ENCODE measurements around the gene CDH4. TPM values are rescaled to one million over a fixed set of nuclear protein-coding genes. Genes with fewer than 3 reads are reported as not detected.

The CDH4 gene
- total and polyA plus RNA-seq, 8 donors: under 0.01 to 2.2 (median 0.11) TPM; not detected in 2

GRCh38 chr20:61649860-61650162 is 397.8 kb downstream of the CDH4 start:
- H3K9me3 ChIP-seq: peaks cover 0 to 4% (median 0%) of the 10 kb centered on the region in 4 donors
- H3K36me3 ChIP-seq: no peaks in the 10 kb centered on the region
- H3K27ac ChIP-seq: no peak overlapping the region
- no peak for TF ChIP-seq EP300 (IDR thresholded peaks at IDR 0.05)
- TF ChIP-seq POLR2AphosphoS5 (IDR thresholded peaks at IDR 0.05): no peak
- TF ChIP-seq POLR2A (IDR thresholded peaks at IDR 0.05): no peak
- TF ChIP-seq, protein P1, sequence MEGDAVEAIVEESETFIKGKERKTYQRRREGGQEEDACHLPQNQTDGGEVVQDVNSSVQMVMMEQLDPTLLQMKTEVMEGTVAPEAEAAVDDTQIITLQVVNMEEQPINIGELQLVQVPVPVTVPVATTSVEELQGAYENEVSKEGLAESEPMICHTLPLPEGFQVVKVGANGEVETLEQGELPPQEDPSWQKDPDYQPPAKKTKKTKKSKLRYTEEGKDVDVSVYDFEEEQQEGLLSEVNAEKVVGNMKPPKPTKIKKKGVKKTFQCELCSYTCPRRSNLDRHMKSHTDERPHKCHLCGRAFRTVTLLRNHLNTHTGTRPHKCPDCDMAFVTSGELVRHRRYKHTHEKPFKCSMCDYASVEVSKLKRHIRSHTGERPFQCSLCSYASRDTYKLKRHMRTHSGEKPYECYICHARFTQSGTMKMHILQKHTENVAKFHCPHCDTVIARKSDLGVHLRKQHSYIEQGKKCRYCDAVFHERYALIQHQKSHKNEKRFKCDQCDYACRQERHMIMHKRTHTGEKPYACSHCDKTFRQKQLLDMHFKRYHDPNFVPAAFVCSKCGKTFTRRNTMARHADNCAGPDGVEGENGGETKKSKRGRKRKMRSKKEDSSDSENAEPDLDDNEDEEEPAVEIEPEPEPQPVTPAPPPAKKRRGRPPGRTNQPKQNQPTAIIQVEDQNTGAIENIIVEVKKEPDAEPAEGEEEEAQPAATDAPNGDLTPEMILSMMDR (IDR thresholded peaks at IDR 0.05): no peak
- intact Hi-C loops (cut with DNase I; ENCODE audit: low total_unique reads): no loop called here
- no peak for DNase-seq
- H3K27me3 ChIP-seq: peaks cover 0 to 43% (median 0%) of the 10 kb centered on the region in 3 donors
- H3K4me3 ChIP-seq: no peak overlapping the region
- 82 to 88% (median 85%) methylated on average over 8 of the region's 8 CpGs for WGBS, 5 donors
- H3K4me1 ChIP-seq: no peaks in the 10 kb centered on the region

DNA sequence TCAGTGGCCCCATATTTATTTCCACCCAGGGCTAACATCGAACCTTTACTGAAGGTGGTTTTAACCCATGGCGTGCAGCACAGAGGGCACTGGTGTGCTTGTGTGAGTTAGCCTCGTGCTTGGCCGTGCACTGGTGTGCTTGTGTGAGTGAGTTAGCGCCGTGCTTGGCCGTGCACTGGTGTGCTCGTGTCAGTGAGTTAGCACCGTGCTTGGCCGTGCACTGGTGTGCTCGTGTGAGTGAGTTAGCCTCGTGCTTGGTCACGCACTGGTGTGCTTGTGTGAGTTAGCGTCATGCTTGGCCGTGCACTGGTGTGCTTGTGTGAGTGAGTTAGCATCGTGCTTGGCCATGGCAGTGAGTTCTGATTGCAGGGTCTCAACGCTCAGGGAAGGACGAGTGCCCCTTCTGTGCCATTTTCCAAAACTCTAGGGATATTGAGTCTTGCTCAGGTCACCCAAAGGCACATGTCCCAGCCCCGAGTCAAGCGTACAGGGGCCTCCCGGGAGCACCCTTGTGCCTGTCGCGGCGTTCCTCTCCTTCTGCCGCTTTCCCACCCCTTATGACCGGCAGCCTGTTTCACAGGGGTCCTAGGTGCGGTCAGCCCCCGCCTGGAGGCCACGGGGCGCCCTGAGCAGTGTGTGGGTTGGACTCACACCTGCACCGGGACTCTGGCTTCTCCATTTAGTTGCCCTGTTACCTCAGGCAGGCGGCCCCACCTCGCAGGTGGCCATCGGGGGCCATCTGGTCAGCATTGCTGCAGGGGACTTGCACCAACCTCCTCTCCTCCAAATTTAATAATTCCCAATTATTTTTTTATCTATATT is 399.1 kb downstream of the CDH4 start:
- intact Hi-C loops (cut with DNase I; ENCODE audit: low total_unique reads): no loop called here
- TF ChIP-seq POLR2A (IDR thresholded peaks at IDR 0.05) (no peak), EP300 (IDR thresholded peaks at IDR 0.05) (no peak), POLR2AphosphoS5 (IDR thresholded peaks at IDR 0.05) (no peak)
- TF ChIP-seq, protein P1 (IDR thresholded peaks at IDR 0.05): no peak
- 84 to 88% (median 87%) methylated on average over 19 to 34 of the region's 34 CpGs for WGBS, 5 donors
- no peak overlapping the region for H3K27ac ChIP-seq
- no peak overlapping the region for H3K4me3 ChIP-seq
- H3K36me3 ChIP-seq: no peaks in the 10 kb centered on the region
- no peaks in the 10 kb centered on the region for H3K4me1 ChIP-seq
- peaks cover 0 to 42% (median 0%) of the 10 kb centered on the region in 3 donors for H3K27me3 ChIP-seq
- peaks cover 0 to 4% (median 0%) of the 10 kb centered on the region in 4 donors for H3K9me3 ChIP-seq
- no peak for DNase-seq

DNA sequence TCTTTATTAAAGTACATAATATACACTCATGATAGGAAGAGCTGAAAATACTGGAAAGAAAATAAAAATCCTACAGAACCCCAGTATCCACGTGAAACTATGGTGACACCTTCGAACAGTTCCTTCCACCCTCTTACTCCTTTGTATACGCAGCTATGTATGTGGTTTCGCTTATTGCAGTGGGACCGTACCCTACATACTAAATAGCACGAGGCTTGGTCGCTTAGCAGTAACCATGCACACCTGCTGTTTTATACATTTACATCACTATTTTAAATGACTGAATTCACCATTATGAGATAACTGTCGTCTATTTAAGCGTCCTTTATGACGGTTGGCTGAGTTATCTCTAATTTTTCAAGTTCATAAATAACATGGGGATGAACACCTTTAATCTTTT is 400.1 kb downstream of the CDH4 start:
- no peak for DNase-seq
- TF ChIP-seq POLR2AphosphoS5 (IDR thresholded peaks at IDR 0.05) (no peak), POLR2A (IDR thresholded peaks at IDR 0.05) (no peak), EP300 (IDR thresholded peaks at IDR 0.05) (no peak)
- TF ChIP-seq, protein P1 (IDR thresholded peaks at IDR 0.05): no peak
- Histone ChIP-seq H3K4me1 (no peaks in the 10 kb centered on the region), H3K9me3 (peaks cover 0 to 4% (median 0%) of the 10 kb centered on the region in 4 donors), H3K27ac (no peak overlapping the region), H3K4me3 (no peak overlapping the region), H3K36me3 (no peaks in the 10 kb centered on the region), H3K27me3 (peaks cover 0 to 44% (median 0%) of the 10 kb centered on the region in 3 donors)
- WGBS, 5 donors: 89 to 95% (median 93%) methylated on average over 10 of the region's 10 CpGs
- intact Hi-C loops (cut with DNase I; ENCODE audit: low total_unique reads): no loop called here

- 76 to 87% (median 78%) methylated on average over 14 of the region's 14 CpGs for WGBS, 5 donors
- intact Hi-C loops (cut with DNase I; ENCODE audit: low total_unique reads): no loop called here
- peaks cover 0 to 4% (median 0%) of the 10 kb centered on the region in 4 donors for H3K9me3 ChIP-seq
- peaks cover 0 to 34% (median 0%) of the 10 kb centered on the region in 3 donors for H3K27me3 ChIP-seq
- H3K4me1 ChIP-seq: no peaks in the 10 kb centered on the region
- no peak for DNase-seq
- H3K4me3 ChIP-seq: no peak overlapping the region
- TF ChIP-seq POLR2AphosphoS5 (IDR thresholded peaks at IDR 0.05): no peak
- TF ChIP-seq POLR2A (IDR thresholded peaks at IDR 0.05): no peak
- TF ChIP-seq, protein P1 (IDR thresholded peaks at IDR 0.05): no peak
- no peak for TF ChIP-seq EP300 (IDR thresholded peaks at IDR 0.05)
- no peak overlapping the region for H3K27ac ChIP-seq
- H3K36me3 ChIP-seq: no peaks in the 10 kb centered on the region
Observed at GRCh38 chr20:61654726-61655125, 402.7 kb downstream of the CDH4 start.
